Mucosa of stomach (tissue), 1 donor: ENCODE data around the gene AHCYL2.
"Not testable (repeated sequence)": the region's sequence is repeated elsewhere in the genome, so short reads cannot be mapped to it uniquely, and the experiment has no call there.

ENCODE experiments used
- H3K27me3 ChIP-seq: one replicate; pipeline ENCODE4 v1.7.0; 2013; ENCODE audit warnings: mild to moderate bottlenecking, low read length; ENCODE audit not compliant: control insufficient read depth, insufficient read depth
- H3K36me3 ChIP-seq: one replicate; pipeline ENCODE4 v1.7.0; 2013; ENCODE audit warnings: low read length; ENCODE audit not compliant: control insufficient read depth, insufficient read depth
- H3K4me1 ChIP-seq: one replicate; pipeline ENCODE4 v1.7.0; 2013; ENCODE audit warnings: mild to moderate bottlenecking, low read length; ENCODE audit not compliant: control insufficient read depth, insufficient read depth
- H3K4me3 ChIP-seq: one replicate; pipeline ENCODE4 v1.7.0; 2013; ENCODE audit warnings: low read length
- H3K9ac ChIP-seq: one replicate; pipeline ENCODE4 v1.7.0; 2013; ENCODE audit warnings: mild to moderate bottlenecking, low read length, moderate library complexity
- H3K9me3 ChIP-seq: one replicate; pipeline ENCODE4 v1.7.0; 2013; ENCODE audit warnings: mild to moderate bottlenecking, low read length, moderate library complexity; ENCODE audit not compliant: control insufficient read depth
- donor health status: Pancreatic carcinoma.

Gene AHCYL2

GRCh38 chr7:129435414-129435829 is 210.6 kb downstream of the AHCYL2 start:
- H3K9ac ChIP-seq: no peak overlapping the region
- no peaks in the 10 kb centered on the region for H3K9me3 ChIP-seq
- no peak overlapping the region for H3K4me3 ChIP-seq
- no peaks in the 10 kb centered on the region for H3K36me3 ChIP-seq
- H3K4me1 ChIP-seq: peaks cover 12% of the 10 kb centered on the region
- peaks cover 26% of the 10 kb centered on the region for H3K27me3 ChIP-seq

- H3K4me1 ChIP-seq: peaks cover 12% of the 10 kb centered on the region
- H3K27me3 ChIP-seq: peaks cover 26% of the 10 kb centered on the region
- H3K4me3 ChIP-seq: no peak overlapping the region
- no peaks in the 10 kb centered on the region for H3K9me3 ChIP-seq
- no peaks in the 10 kb centered on the region for H3K36me3 ChIP-seq
- H3K9ac ChIP-seq: no peak overlapping the region
Observed at GRCh38 chr7:129436335-129436923, 211.6 kb downstream of the AHCYL2 start.

GRCh38 chr7:129437190-129437589 is 212.4 kb downstream of the AHCYL2 start:
- Histone ChIP-seq H3K36me3 (no peaks in the 10 kb centered on the region), H3K9me3 (no peaks in the 10 kb centered on the region), H3K4me1 (peaks cover 12% of the 10 kb centered on the region), H3K9ac (no peak overlapping the region), H3K4me3 (no peak overlapping the region), H3K27me3 (peaks cover 26% of the 10 kb centered on the region)

GRCh38 chr7:129438281-129438838 is 213.5 kb downstream of the AHCYL2 start:
- no peaks in the 10 kb centered on the region for H3K9me3 ChIP-seq
- peaks cover 11% of the 10 kb centered on the region for H3K4me1 ChIP-seq
- H3K27me3 ChIP-seq: peaks cover 19% of the 10 kb centered on the region
- H3K4me3 ChIP-seq: no peak overlapping the region
- H3K9ac ChIP-seq: no peak overlapping the region
- H3K36me3 ChIP-seq: no peaks in the 10 kb centered on the region

GRCh38 chr7:129438839-129439651 is 214.2 kb downstream of the AHCYL2 start:
- H3K4me3 ChIP-seq: no peak overlapping the region
- H3K36me3 ChIP-seq: no peaks in the 10 kb centered on the region
- H3K9ac ChIP-seq: no peak overlapping the region
- H3K9me3 ChIP-seq: no peaks in the 10 kb centered on the region
- H3K27me3 ChIP-seq: peaks cover 15% of the 10 kb centered on the region
- peaks cover 7% of the 10 kb centered on the region for H3K4me1 ChIP-seq

- Histone ChIP-seq H3K9me3 (no peaks in the 10 kb centered on the region), H3K4me1 (peaks cover under 1% of the 10 kb centered on the region), H3K27me3 (peaks cover 10% of the 10 kb centered on the region), H3K4me3 (no peak overlapping the region), H3K9ac (no peak overlapping the region), H3K36me3 (no peaks in the 10 kb centered on the region)
Observed at GRCh38 chr7:129439963-129440625, 215.3 kb downstream of the AHCYL2 start.

GRCh38 chr7:129443612-129444011 is 218.8 kb downstream of the AHCYL2 start:
- H3K9me3 ChIP-seq: no peaks in the 10 kb centered on the region
- H3K27me3 ChIP-seq: no peaks in the 10 kb centered on the region
- no peaks in the 10 kb centered on the region for H3K36me3 ChIP-seq
- no peak overlapping the region for H3K4me3 ChIP-seq
- no peak overlapping the region for H3K9ac ChIP-seq
- H3K4me1 ChIP-seq: no peaks in the 10 kb centered on the region

- H3K4me1 ChIP-seq, H3K9ac ChIP-seq, H3K4me3 ChIP-seq, H3K36me3 ChIP-seq, H3K9me3 ChIP-seq, H3K27me3 ChIP-seq: not testable (repeated sequence)
Observed at GRCh38 chr7:129444776-129445175, 219.9 kb downstream of the AHCYL2 start.

- not testable (repeated sequence) for H3K9ac ChIP-seq, H3K4me1 ChIP-seq, H3K27me3 ChIP-seq
Observed at GRCh38 chr7:129446925-129447324, 222.1 kb downstream of the AHCYL2 start.

GRCh38 chr7:129447445-129447844 is 222.6 kb downstream of the AHCYL2 start:
- not testable (repeated sequence) for H3K9me3 ChIP-seq, H3K9ac ChIP-seq, H3K36me3 ChIP-seq, H3K27me3 ChIP-seq, H3K4me3 ChIP-seq, H3K4me1 ChIP-seq

More at GRCh38 chr7:129446925-129447324, 222.1 kb downstream of the AHCYL2 start:
- not testable (repeated sequence) for H3K36me3 ChIP-seq, H3K4me3 ChIP-seq, H3K9me3 ChIP-seq

- H3K9me3 ChIP-seq, H3K4me3 ChIP-seq, H3K4me1 ChIP-seq, H3K9ac ChIP-seq, H3K36me3 ChIP-seq, H3K27me3 ChIP-seq: not testable (repeated sequence)
Observed at GRCh38 chr7:129448608-129449007, 223.8 kb downstream of the AHCYL2 start.

GRCh38 chr7:129450295-129450694 is 225.5 kb downstream of the AHCYL2 start:
- Histone ChIP-seq H3K9ac (no peak overlapping the region), H3K9me3 (no peaks in the 10 kb centered on the region), H3K4me1 (no peaks in the 10 kb centered on the region), H3K36me3 (no peaks in the 10 kb centered on the region), H3K4me3 (no peak overlapping the region), H3K27me3 (no peaks in the 10 kb centered on the region)
